ENCODE measurements around the gene EDIL3. TPM values are rescaled to one million over a fixed set of nuclear protein-coding genes. Genes with fewer than 3 reads are reported as not detected.

Gene EDIL3
- total and polyA plus RNA-seq, 2 of the 8 experiments (the other 6 are each of a cell fraction or from before 2014, with no cell fraction given) = 14.7 to 47.2 TPM

GRCh38 chr5:83942155-83942554, 442.5 kb downstream of the EDIL3 start:
- Histone ChIP-seq H4K8ac (ENCODE audit: extremely low read depth, insufficient read depth, low read length) (no peak overlapping the region), H3K79me1 (ENCODE audit: low read depth, low read length) (no peaks in the 10 kb centered on the region), H3K4me1 (replicated peaks in 1 of 4; ENCODE audit: control insufficient read depth in 3 of 4, insufficient read depth in 4 of 4, low read length in 3 of 4) (no peaks in the 10 kb centered on the region), H2BK15ac (ENCODE audit: low read length) (no peak overlapping the region), H3K14ac (ENCODE audit: insufficient read length) (no peak overlapping the region), H3K56ac (replicated peaks; ENCODE audit: insufficient read length, low read depth, low read length) (no peak overlapping the region), H3K18ac (ENCODE audit: extremely low read depth, low read length) (no peak overlapping the region), H2BK5ac (ENCODE audit: low read depth, low read length) (no peak overlapping the region), H3K4ac (replicated peaks; ENCODE audit: insufficient read length, low read depth, low read length) (no peak overlapping the region), H3K9me3 (ENCODE audit: insufficient read depth in 2 of 2, low read depth in 1 of 2, low read length in 1 of 2) (no peaks in the 10 kb centered on the region), H3K27me3 (replicated peaks in 1 of 4; ENCODE audit: control insufficient read depth in 3 of 4, extremely low read depth in 1 of 4, insufficient read depth in 3 of 4, low read length in 3 of 4) (no peaks in the 10 kb centered on the region), H2BK12ac (ENCODE audit: low read depth, low read length) (no peak overlapping the region), H3K4me2 (ENCODE audit: insufficient read depth in 1 of 2, low read depth in 2 of 2, low read length in 2 of 2) (no peak overlapping the region), H2AK5ac (ENCODE audit: low read depth, low read length) (no peak overlapping the region), H3K27ac (ENCODE audit: low read depth, low read length) (no peak overlapping the region), H3K23ac (ENCODE audit: insufficient read length) (no peak overlapping the region), H3K9ac (replicated peaks in 1 of 4; ENCODE audit: extremely low read depth in 1 of 4, low read depth in 3 of 4, low read length in 3 of 4) (no peak overlapping the region), H4K91ac (replicated peaks; ENCODE audit: insufficient read length, low read length) (no peak overlapping the region), H3K4me3 (ENCODE audit: extremely low read depth in 1 of 4, insufficient read depth in 2 of 4, low read depth in 3 of 4, low read length in 4 of 4) (no peak overlapping the region), H2BK20ac (ENCODE audit: low read length) (no peak overlapping the region), H4K5ac (ENCODE audit: insufficient read length, low read depth, low read length) (no peak overlapping the region), H3K79me2 (ENCODE audit: control insufficient read depth in 1 of 2, insufficient read depth in 2 of 2, low read length in 2 of 2) (no peaks in the 10 kb centered on the region), H3K23me2 (ENCODE audit: low read depth, low read length) (no peaks in the 10 kb centered on the region), H3K36me3 (ENCODE audit: control insufficient read depth in 2 of 4, insufficient read depth in 4 of 4, low read length in 3 of 4) (no peaks in the 10 kb centered on the region), H4K20me1 (replicated peaks in 1 of 2; ENCODE audit: control insufficient read depth in 1 of 2, insufficient read depth in 2 of 2, low read length in 2 of 2) (no peaks in the 10 kb centered on the region), H2BK120ac (replicated peaks; ENCODE audit: low read depth, low read length) (no peak overlapping the region), H2AFZ (ENCODE audit: low read length) (no peak overlapping the region)
- POLR2A ChIA-PET (ENCODE audit: partially characterized antibody) = no interaction called here
- DNase-seq (ENCODE audit: low read depth in 1 of 2, low spot score in 2 of 2) = no peak
- WGBS, 2 experiments (ENCODE audit: extremely low coverage in 1 of 2, insufficient coverage in 1 of 2, insufficient read length in 1 of 2, insufficient replicate concordance in 2 of 2, low coverage in 1 of 2, low lambda C conversion rate in 2 of 2, missing lambda C conversion rate in 1 of 2) = 100% methylated on average over 1 of the region's 1 CpG; no CpG with 5 or more reads in 1 of the 2 experiments
- no peak for FAIRE-seq
- CTCF ChIA-PET (ENCODE audit: partially characterized antibody) = no interaction called here
- TF ChIP-seq BRCA1 (IDR thresholded peaks at IDR 0.05; ENCODE audit: low read depth, low read length) = no peak
- TF ChIP-seq SRF (IDR thresholded peaks at IDR 0.05; ENCODE audit: low read depth, low read length) = no peak
- TF ChIP-seq NANOG (IDR thresholded peaks at IDR 0.05; ENCODE audit: insufficient read depth, low read depth, low read length, poor library complexity, severe bottlenecking) = no peak
- no peak for TF ChIP-seq SAP30 (IDR thresholded peaks at IDR 0.05; ENCODE audit: insufficient read depth, insufficient replicate concordance, low read length)
- no peak for TF ChIP-seq EGR1 (IDR thresholded peaks at IDR 0.05; ENCODE audit: borderline replicate concordance, low read depth, low read length)
- TF ChIP-seq EP300 (IDR thresholded peaks at IDR 0.05; ENCODE audit: borderline replicate concordance in 1 of 2, low read depth in 2 of 2, low read length in 2 of 2) = no peak
- no peak for TF ChIP-seq KDM4A (IDR thresholded peaks at IDR 0.05; ENCODE audit: low read depth, low read length, severe bottlenecking)
- no peak for TF ChIP-seq POLR2A (IDR thresholded peaks at IDR 0.05; ENCODE audit: control extremely low read depth in 1 of 2, low read depth in 2 of 2, low read length in 2 of 2)
- TF ChIP-seq KDM1A (IDR thresholded peaks at IDR 0.05; ENCODE audit: borderline replicate concordance, low read length) = no peak
- TF ChIP-seq POLR2AphosphoS5 (IDR thresholded peaks at IDR 0.05; ENCODE audit: low read depth, low read length) = no peak
- no peak for TF ChIP-seq JUN (IDR thresholded peaks at IDR 0.05; ENCODE audit: low read depth, low read length)
- TF ChIP-seq TAF7 (optimal IDR thresholded peaks at IDR 0.05; ENCODE audit: borderline replicate concordance, low read depth, low read length) = no peak
- TF ChIP-seq BCL11A (IDR thresholded peaks at IDR 0.05; ENCODE audit: low read depth in 2 of 2, low read length in 2 of 2) = no peak
- no peak for TF ChIP-seq CBX5 (IDR thresholded peaks at IDR 0.05; ENCODE audit: low read depth, low read length)
- no peak for TF ChIP-seq TCF12 (IDR thresholded peaks at IDR 0.05; ENCODE audit: low read depth, low read length)
- TF ChIP-seq NRF1 (IDR thresholded peaks at IDR 0.05; ENCODE audit: low read depth, low read length) = no peak

All from H1 (cell line).